ENCODE measurements around the gene HEATR3.

HEATR3 gene

GRCh38 chr16:50079397-50080140 is 13.8 kb downstream of the HEATR3 start:
- no peak for TF ChIP-seq CTCF (IDR thresholded peaks at IDR 0.05; ENCODE audit: low read depth, low read length)
- no peak overlapping the region for H3K4me3 ChIP-seq (ENCODE audit: low read depth, low read length)

- no peak for TF ChIP-seq CTCF (IDR thresholded peaks at IDR 0.05; ENCODE audit: low read depth, low read length)
- H3K4me3 ChIP-seq (ENCODE audit: low read depth, low read length) = no peak overlapping the region
These were observed 15.8 kb downstream of the HEATR3 start for GRCh38 chr16:50081428-50082018.

- no peak overlapping the region for H3K4me3 ChIP-seq (ENCODE audit: low read depth, low read length)
- no peak for TF ChIP-seq CTCF (IDR thresholded peaks at IDR 0.05; ENCODE audit: low read depth, low read length)
These were observed 18.2 kb downstream of the HEATR3 start for GRCh38 chr16:50083996-50084395.

- no peak overlapping the region for H3K4me3 ChIP-seq (ENCODE audit: low read depth, low read length)
- TF ChIP-seq CTCF (IDR thresholded peaks at IDR 0.05; ENCODE audit: low read depth, low read length) = no peak
These were observed 20.4 kb downstream of the HEATR3 start for GRCh38 chr16:50086176-50086575.

- no peak overlapping the region for H3K4me3 ChIP-seq (ENCODE audit: low read depth, low read length)
- TF ChIP-seq CTCF (IDR thresholded peaks at IDR 0.05; ENCODE audit: low read depth, low read length) = no peak
These were observed 22.5 kb downstream of the HEATR3 start for GRCh38 chr16:50088302-50088701.

- TF ChIP-seq CTCF (IDR thresholded peaks at IDR 0.05; ENCODE audit: low read depth, low read length) = no peak
- no peak overlapping the region for H3K4me3 ChIP-seq (ENCODE audit: low read depth, low read length)
These were observed 27.1 kb downstream of the HEATR3 start for GRCh38 chr16:50092891-50093290.
